ENCODE data around the gene IFRD2. TPM values are rescaled to one million over a fixed set of nuclear protein-coding genes. Genes with fewer than 3 reads are reported as not detected.
A peak's percentile ranks its signal among the peaks of the same experiment; 100 is the strongest.

IFRD2 gene
- polyA plus RNA-seq, 1 of the 3 experiments (the other 2 are of a cell fraction), result 73.2 TPM

DNA sequence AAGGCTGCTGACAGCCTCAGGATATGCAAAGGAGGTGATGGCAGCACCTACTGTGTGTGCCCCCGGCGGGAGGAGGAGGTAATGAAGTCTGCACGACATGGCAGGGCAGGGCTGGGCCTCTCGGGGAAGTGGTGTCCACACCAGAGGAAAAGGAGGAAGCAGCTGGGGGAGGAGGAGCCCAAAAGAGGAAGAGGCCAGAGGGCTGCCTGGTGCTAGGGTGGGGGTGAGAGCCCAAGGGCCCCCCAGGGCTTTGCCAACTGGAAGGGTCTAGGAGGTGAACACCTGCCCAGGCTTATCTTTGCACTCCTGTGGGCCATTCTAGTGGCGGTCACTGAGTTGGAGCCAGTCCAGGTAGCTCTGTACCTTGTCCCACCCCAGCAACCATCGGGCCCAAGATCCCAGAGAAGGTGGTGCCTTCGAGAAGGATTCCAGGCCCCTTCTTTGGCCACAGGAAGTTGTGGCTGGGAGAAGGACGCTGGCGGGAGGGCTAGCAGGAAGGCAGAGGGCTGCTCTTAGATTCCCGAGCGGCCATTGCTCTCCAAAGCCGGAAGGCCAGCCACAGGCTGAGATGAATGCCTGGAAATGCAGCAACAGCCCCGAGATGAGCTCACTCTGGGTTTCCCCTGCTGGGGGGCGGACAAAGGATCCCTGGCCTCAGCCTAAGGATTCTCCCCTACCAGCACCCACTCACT is 49.2 kb downstream of the IFRD2 start:
- Histone ChIP-seq H3K36me3 (replicated peaks in 1 of 2; ENCODE audit: control insufficient read depth in 1 of 2, insufficient read depth in 2 of 2, low read length in 1 of 2) (peaks cover 0 to 20% of the 10 kb centered on the region in 2 experiments), H3F3A (replicated peaks; ENCODE audit: insufficient read depth) (peaks cover 43% of the 10 kb centered on the region), H3K79me2 (ENCODE audit: insufficient read depth) (peaks cover 100% of the 10 kb centered on the region), H3K4me1 (ENCODE audit: control insufficient read depth in 1 of 2, insufficient read depth in 2 of 2, low read depth in 1 of 2, low read length in 1 of 2) (peaks cover 32 to 48% of the 10 kb centered on the region in 2 experiments; a peak in 3 of 4 replicates), H3K9ac (no peak overlapping the region), H2AFZ (ENCODE audit: low read depth) (no peak overlapping the region), H3K27me3 (ENCODE audit: insufficient read depth) (no peaks in the 10 kb centered on the region), H4K20me1 (ENCODE audit: insufficient read depth) (peaks cover 90% of the 10 kb centered on the region), H3K9me3 (no peaks in the 10 kb centered on the region), H3K4me2 (no peak overlapping the region), H3K27ac (ENCODE audit: low read depth in 2 of 2, low read length in 1 of 2) (peak overlapping the region in 1 of 2 experiments; percentile 17; a peak in 2 of 4 replicates), H3K4me3 (ENCODE audit: low read depth in 2 of 2, low read length in 1 of 2) (no peak overlapping the region), H3K9me2 (no peaks in the 10 kb centered on the region)
- no peak for DNase-seq
- TF ChIP-seq POLR2AphosphoS5 (IDR thresholded peaks at IDR 0.05; ENCODE audit: low read depth, low read length) (no peak), MAX (IDR thresholded peaks at IDR 0.05; ENCODE audit: low read depth) (no peak), CHD2 (IDR thresholded peaks at IDR 0.05; ENCODE audit: low read length, partially characterized antibody) (no peak)
- WGBS (ENCODE audit: low lambda C conversion rate), result 82% methylated on average over 10 of the region's 14 CpGs
- ChIA-PET POLR2A (interaction anchor here (1.8 kb wide), 1 partner anchor 16 kb away, joined by 4 read pairs; no protein-coding TSS in a partner anchor), CTCF (interaction anchor here (1.1 to 61.6 kb wide), 7 partner anchors 10 to 120 kb away, joined by 3 to 1375 read pairs (median 8); partner anchors contain the start of genes GNAI2 and GNAT1)

DNA sequence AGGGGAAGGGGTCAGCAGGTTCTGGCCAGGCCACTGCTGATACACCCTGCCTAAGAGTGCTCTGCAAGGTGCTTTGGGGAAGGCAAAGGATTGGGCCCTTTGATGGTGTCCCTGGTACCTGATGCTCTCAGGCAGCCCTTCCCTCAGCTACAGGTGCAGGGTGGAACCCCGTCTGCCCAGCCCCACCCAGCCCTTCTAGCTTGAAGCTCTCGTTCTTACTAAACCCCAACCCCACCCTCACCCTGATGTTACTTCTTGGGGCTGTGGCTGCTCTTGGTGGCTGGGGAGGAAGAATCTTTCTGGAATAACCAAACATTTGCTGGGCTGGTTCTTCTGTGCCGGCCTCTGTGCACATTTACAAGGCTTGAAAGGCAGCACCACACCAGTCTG is 49.9 kb downstream of the IFRD2 start:
- DNase-seq, result no peak
- H3K36me3 ChIP-seq (replicated peaks in 1 of 2; ENCODE audit: control insufficient read depth in 1 of 2, insufficient read depth in 2 of 2, low read length in 1 of 2), result peaks cover 0 to 17% of the 10 kb centered on the region in 2 experiments
- H3K79me2 ChIP-seq (ENCODE audit: insufficient read depth), result peaks cover 100% of the 10 kb centered on the region
- H3K4me2 ChIP-seq, result no peak overlapping the region
- 100% methylated on average over 1 of the region's 3 CpGs for WGBS (ENCODE audit: low lambda C conversion rate)
- no peak overlapping the region for H2AFZ ChIP-seq (ENCODE audit: low read depth)
- H3K4me1 ChIP-seq (ENCODE audit: control insufficient read depth in 1 of 2, insufficient read depth in 2 of 2, low read depth in 1 of 2, low read length in 1 of 2), result peaks cover 25 to 45% of the 10 kb centered on the region in 2 experiments; a peak in 3 of 4 replicates
- H3K4me3 ChIP-seq (ENCODE audit: low read depth in 2 of 2, low read length in 1 of 2), result no peak overlapping the region
- H3K27me3 ChIP-seq (ENCODE audit: insufficient read depth), result no peaks in the 10 kb centered on the region
- H3K9me3 ChIP-seq, result no peaks in the 10 kb centered on the region
- H3F3A ChIP-seq (replicated peaks; ENCODE audit: insufficient read depth), result peaks cover 44% of the 10 kb centered on the region
- peaks cover 84% of the 10 kb centered on the region for H4K20me1 ChIP-seq (ENCODE audit: insufficient read depth)
- TF ChIP-seq ELF1 (IDR thresholded peaks at IDR 0.05) (no peak), TAF1 (IDR thresholded peaks at IDR 0.05; ENCODE audit: borderline replicate concordance, low read depth, low read length) (no peak), GABPA (IDR thresholded peaks at IDR 0.05; ENCODE audit: low read depth) (no peak), FOXM1 (IDR thresholded peaks at IDR 0.05; ENCODE audit: low read depth) (no peak), TCF12 (IDR thresholded peaks at IDR 0.05) (no peak), SIN3A (IDR thresholded peaks at IDR 0.05; ENCODE audit: borderline replicate concordance, low read depth, low read length) (no peak), NFIC (IDR thresholded peaks at IDR 0.05; ENCODE audit: borderline replicate concordance) (no peak), NRF1 (IDR thresholded peaks at IDR 0.05; ENCODE audit: low read depth, low read length) (no peak), RXRA (IDR thresholded peaks at IDR 0.05; ENCODE audit: borderline replicate concordance, low read depth) (no peak), FOXJ3 (CRISPR knock-in tag; IDR thresholded peaks at IDR 0.05) (no peak), EZH2phosphoT487 (IDR thresholded peaks at IDR 0.05; ENCODE audit: borderline replicate concordance, low read depth) (no peak), MEF2A (IDR thresholded peaks at IDR 0.05; ENCODE audit: borderline replicate concordance, low read depth) (no peak), TEAD4 (IDR thresholded peaks at IDR 0.05; ENCODE audit: borderline replicate concordance, insufficient read depth) (no peak), POLR2AphosphoS5 (IDR thresholded peaks at IDR 0.05; ENCODE audit: low read depth, low read length) (no peak), USF2 (IDR thresholded peaks at IDR 0.05; ENCODE audit: borderline replicate concordance, low read depth, low read length) (no peak), SMC3 (IDR thresholded peaks at IDR 0.05; ENCODE audit: low read depth, low read length) (no peak)
- TF ChIP-seq, protein P1, sequence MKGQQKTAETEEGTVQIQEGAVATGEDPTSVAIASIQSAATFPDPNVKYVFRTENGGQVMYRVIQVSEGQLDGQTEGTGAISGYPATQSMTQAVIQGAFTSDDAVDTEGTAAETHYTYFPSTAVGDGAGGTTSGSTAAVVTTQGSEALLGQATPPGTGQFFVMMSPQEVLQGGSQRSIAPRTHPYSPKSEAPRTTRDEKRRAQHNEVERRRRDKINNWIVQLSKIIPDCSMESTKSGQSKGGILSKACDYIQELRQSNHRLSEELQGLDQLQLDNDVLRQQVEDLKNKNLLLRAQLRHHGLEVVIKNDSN (IDR thresholded peaks at IDR 0.05; ENCODE audit: borderline replicate concordance, low read depth), result no peak
- TF ChIP-seq, protein P2, sequence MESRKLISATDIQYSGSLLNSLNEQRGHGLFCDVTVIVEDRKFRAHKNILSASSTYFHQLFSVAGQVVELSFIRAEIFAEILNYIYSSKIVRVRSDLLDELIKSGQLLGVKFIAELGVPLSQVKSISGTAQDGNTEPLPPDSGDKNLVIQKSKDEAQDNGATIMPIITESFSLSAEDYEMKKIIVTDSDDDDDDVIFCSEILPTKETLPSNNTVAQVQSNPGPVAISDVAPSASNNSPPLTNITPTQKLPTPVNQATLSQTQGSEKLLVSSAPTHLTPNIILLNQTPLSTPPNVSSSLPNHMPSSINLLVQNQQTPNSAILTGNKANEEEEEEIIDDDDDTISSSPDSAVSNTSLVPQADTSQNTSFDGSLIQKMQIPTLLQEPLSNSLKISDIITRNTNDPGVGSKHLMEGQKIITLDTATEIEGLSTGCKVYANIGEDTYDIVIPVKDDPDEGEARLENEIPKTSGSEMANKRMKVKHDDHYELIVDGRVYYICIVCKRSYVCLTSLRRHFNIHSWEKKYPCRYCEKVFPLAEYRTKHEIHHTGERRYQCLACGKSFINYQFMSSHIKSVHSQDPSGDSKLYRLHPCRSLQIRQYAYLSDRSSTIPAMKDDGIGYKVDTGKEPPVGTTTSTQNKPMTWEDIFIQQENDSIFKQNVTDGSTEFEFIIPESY (IDR thresholded peaks at IDR 0.05; ENCODE audit: borderline replicate concordance, low read depth), result no peak
- no peak overlapping the region; the same call in 1 of the 2 replicates for H3K9ac ChIP-seq
- no peaks in the 10 kb centered on the region for H3K9me2 ChIP-seq
- 0 out of 4 replicates have a peak overlapping the region, but pooled peaks of 1 of the 2 experiments have one; percentile 17 for H3K27ac ChIP-seq (ENCODE audit: low read depth in 2 of 2, low read length in 1 of 2)
- ChIA-PET POLR2A (interaction anchor here (1.8 kb wide), 1 partner anchor 17 kb away, joined by 4 read pairs; no protein-coding TSS in a partner anchor), CTCF (interaction anchor here (0.6 to 61.6 kb wide), 5 partner anchors 10 to 125 kb away, joined by 3 to 1375 read pairs (median 8); partner anchors contain the start of genes GNAI2 and GNAT1)

All from SK-N-SH (cell line).